GM12878 (cell line): Measurements from ENCODE around the gene HDAC7.

Experiments
- BRCA1 ChIP-seq: IDR thresholded peaks from 2 replicates; pipeline ENCODE4 v1.6.1; 2011; ENCODE audit warnings: low read depth, low read length, improper control_type of control experiment
- POLR2AphosphoS5 ChIP-seq: IDR thresholded peaks from 2 replicates; pipeline ENCODE4 v1.6.1; 2011; ENCODE audit warnings: mild to moderate bottlenecking, low read length, inconsistent platforms

DNA sequence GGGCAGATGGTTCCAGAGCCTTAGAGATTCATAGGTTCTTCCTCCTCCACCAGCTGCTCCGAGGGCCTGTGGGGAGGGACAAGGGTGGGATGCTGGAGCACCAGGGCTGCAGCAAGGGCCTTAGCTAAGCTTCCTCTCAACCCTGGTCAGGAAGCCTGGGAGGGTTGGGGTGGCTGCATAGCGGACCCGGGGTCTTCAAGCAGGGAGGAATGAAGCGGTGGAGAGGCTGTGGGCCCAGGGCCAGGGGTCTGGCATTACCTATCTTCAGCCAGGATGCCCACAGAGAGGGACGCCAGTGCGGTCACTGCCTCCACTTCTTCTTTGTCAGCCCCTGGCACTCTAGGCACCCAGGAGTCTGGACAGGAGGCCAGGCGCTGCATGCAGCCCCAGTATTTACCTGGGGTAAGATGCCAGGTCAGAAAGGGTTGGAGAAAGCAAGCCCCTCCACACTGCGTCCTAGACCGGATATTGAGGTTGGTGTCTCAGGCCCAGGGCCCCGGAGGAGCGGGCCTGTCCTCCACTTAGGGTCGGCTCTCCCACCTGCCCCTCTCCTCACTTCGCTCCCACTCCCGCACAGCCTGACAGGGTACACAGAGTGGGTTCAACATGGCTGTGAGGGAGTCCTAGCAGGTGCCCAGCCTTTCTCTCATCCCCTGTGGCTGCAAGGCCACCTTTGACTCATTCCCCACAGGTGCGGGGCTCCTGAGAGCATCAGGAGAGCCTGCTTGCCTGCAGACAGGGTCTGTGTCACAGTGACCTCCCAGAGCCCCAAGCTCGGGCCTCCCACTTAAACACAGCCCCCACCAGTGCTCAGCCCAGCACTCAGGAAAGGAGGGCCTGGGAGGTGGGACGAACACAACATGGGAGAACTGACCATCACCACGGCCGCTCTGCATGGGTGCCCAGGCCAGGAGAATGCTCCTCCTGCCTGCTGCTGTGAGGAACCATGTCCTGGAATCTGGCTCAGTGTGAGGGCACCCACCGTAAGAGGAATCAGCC, 35.6 kb downstream of the HDAC7 start:
- no peak for TF ChIP-seq BRCA1
- no peak for TF ChIP-seq POLR2AphosphoS5
